ENCODE data around the gene MKLN1. TPM values are rescaled to one million over a fixed set of nuclear protein-coding genes. Genes with fewer than 3 reads are reported as not detected.

MKLN1 gene
- total and polyA plus RNA-seq, 2 of the 13 experiments (the other 11 are each of a cell fraction or from before 2014, with no cell fraction given), result 33.6 to 43.5 TPM

DNA sequence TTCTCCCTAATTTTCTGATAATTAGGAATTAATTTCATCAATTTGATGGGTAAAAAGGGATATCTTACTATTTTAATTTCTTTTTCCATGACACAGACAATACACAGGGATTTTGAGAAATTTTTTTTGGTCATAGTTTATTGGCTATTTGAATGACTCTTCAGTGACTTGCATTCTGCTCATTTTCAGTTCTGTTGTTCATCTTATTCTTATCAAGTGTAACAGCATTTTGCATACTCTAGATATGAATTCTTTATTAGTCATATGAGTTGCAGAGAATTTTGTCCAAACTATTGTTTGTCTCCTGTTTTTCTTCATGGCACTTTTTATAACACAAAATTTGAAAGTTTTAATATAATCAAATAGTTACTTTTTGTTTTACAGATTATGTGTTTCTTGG is 41.7 kb downstream of the MKLN1 start:
- H3K4me3 ChIP-seq (replicated peaks in 1 of 3; ENCODE audit: insufficient read depth in 1 of 3, low read depth in 2 of 3, low read length in 3 of 3), result no peak overlapping the region
- no peak overlapping the region for H3K4me2 ChIP-seq (ENCODE audit: low read depth, low read length)
- peaks cover 97% of the 10 kb centered on the region for H3K79me2 ChIP-seq (ENCODE audit: insufficient read depth, low read length)
- ATAC-seq (no peak), DNase-seq (ENCODE audit: low spot score) (no peak), FAIRE-seq (no peak)
- no peaks in the 10 kb centered on the region for H3K27me3 ChIP-seq (ENCODE audit: control insufficient read depth in 1 of 2, insufficient read depth in 2 of 2, low read length in 2 of 2)
- POLR2A ChIA-PET, result no interaction called here
- intact Hi-C loops (cut with micrococcal nuclease; ENCODE audit: unreplicated experiment) (no loop called here), in situ Hi-C loops (cut with HindIII; ENCODE audit: extremely low pct_ligation_motif_present, low pct_unique_long_range_greater_than_20kb) (no loop called here)
- H2AFZ ChIP-seq (ENCODE audit: low read length), result no peak overlapping the region
- CTCF ChIA-PET (ENCODE audit: low intra/inter-chr PET ratio, low total read pairs), result no interaction called here
- H3K27ac ChIP-seq (ENCODE audit: extremely low read length, insufficient read depth, low read length), result no peak overlapping the region
- H3K4me1 ChIP-seq (ENCODE audit: insufficient read depth, low read length), result no peaks in the 10 kb centered on the region
- H3K9me3 ChIP-seq (ENCODE audit: low read length), result no peaks in the 10 kb centered on the region
- no peaks in the 10 kb centered on the region; a peak in 1 of 5 replicates for H3K36me3 ChIP-seq (replicated peaks in 1 of 2; ENCODE audit: control insufficient read depth in 1 of 2, insufficient read depth in 2 of 2, low read length in 2 of 2)
- no TSS peak for BruUV-seq (replicated peaks)
- peaks cover 59% of the 10 kb centered on the region for H4K20me1 ChIP-seq (ENCODE audit: insufficient read depth, low read length)
- no peak overlapping the region for H3K9ac ChIP-seq (ENCODE audit: insufficient read depth, low read depth, low read length)
- TF ChIP-seq ZNF572 (CRISPR knock-in tag; IDR thresholded peaks at IDR 0.05), result no peak
- no peak for TF ChIP-seq TMF1 (CRISPR knock-in tag; IDR thresholded peaks at IDR 0.05; ENCODE audit: low read depth)
- no peak for TF ChIP-seq SAP130 (CRISPR knock-in tag; IDR thresholded peaks at IDR 0.05; ENCODE audit: low read depth)
- no peak for TF ChIP-seq PTBP1 (IDR thresholded peaks at IDR 0.05; ENCODE audit: low read depth, low read length, poor library complexity, severe bottlenecking)
- no peak for TF ChIP-seq NBN (conservative IDR thresholded peaks at IDR 0.05)
- TF ChIP-seq BCL6 (CRISPR knock-in tag; IDR thresholded peaks at IDR 0.05), result no peak
- TF ChIP-seq, protein P1, sequence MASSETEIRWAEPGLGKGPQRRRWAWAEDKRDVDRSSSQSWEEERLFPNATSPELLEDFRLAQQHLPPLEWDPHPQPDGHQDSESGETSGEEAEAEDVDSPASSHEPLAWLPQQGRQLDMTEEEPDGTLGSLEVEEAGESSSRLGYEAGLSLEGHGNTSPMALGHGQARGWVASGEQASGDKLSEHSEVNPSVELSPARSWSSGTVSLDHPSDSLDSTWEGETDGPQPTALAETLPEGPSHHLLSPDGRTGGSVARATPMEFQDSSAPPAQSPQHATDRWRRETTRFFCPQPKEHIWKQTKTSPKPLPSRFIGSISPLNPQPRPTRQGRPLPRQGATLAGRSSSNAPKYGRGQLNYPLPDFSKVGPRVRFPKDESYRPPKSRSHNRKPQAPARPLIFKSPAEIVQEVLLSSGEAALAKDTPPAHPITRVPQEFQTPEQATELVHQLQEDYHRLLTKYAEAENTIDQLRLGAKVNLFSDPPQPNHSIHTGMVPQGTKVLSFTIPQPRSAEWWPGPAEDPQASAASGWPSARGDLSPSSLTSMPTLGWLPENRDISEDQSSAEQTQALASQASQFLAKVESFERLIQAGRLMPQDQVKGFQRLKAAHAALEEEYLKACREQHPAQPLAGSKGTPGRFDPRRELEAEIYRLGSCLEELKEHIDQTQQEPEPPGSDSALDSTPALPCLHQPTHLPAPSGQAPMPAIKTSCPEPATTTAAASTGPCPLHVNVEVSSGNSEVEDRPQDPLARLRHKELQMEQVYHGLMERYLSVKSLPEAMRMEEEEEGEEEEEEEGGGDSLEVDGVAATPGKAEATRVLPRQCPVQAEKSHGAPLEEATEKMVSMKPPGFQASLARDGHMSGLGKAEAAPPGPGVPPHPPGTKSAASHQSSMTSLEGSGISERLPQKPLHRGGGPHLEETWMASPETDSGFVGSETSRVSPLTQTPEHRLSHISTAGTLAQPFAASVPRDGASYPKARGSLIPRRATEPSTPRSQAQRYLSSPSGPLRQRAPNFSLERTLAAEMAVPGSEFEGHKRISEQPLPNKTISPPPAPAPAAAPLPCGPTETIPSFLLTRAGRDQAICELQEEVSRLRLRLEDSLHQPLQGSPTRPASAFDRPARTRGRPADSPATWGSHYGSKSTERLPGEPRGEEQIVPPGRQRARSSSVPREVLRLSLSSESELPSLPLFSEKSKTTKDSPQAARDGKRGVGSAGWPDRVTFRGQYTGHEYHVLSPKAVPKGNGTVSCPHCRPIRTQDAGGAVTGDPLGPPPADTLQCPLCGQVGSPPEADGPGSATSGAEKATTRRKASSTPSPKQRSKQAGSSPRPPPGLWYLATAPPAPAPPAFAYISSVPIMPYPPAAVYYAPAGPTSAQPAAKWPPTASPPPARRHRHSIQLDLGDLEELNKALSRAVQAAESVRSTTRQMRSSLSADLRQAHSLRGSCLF (CRISPR knock-in tag; IDR thresholded peaks at IDR 0.05; ENCODE audit: borderline replicate concordance), result no peak
- no peak for TF ChIP-seq ZNF543 (CRISPR knock-in tag; IDR thresholded peaks at IDR 0.05)
- TF ChIP-seq KDM6A (CRISPR knock-in tag; IDR thresholded peaks at IDR 0.05; ENCODE audit: low read depth), result no peak
- TF ChIP-seq, protein P2, sequence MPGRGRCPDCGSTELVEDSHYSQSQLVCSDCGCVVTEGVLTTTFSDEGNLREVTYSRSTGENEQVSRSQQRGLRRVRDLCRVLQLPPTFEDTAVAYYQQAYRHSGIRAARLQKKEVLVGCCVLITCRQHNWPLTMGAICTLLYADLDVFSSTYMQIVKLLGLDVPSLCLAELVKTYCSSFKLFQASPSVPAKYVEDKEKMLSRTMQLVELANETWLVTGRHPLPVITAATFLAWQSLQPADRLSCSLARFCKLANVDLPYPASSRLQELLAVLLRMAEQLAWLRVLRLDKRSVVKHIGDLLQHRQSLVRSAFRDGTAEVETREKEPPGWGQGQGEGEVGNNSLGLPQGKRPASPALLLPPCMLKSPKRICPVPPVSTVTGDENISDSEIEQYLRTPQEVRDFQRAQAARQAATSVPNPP (CRISPR knock-in tag; IDR thresholded peaks at IDR 0.05), result no peak
- no peak for TF ChIP-seq REXO4 (CRISPR knock-in tag; IDR thresholded peaks at IDR 0.05; ENCODE audit: borderline replicate concordance)
- no peak for TF ChIP-seq HDAC1 (CRISPR knock-in tag; IDR thresholded peaks at IDR 0.05)
- no peak for TF ChIP-seq ZNF761 (CRISPR knock-in tag; conservative IDR thresholded peaks at IDR 0.05)
- TF ChIP-seq YY1 (IDR thresholded peaks at IDR 0.05; ENCODE audit: insufficient read depth, insufficient replicate concordance, low read depth, low read length), result no peak
- no peak for TF ChIP-seq KDM4B (CRISPR knock-in tag; IDR thresholded peaks at IDR 0.05)

Measured in HepG2 (cell line).